SK-N-MC (cell line): ENCODE results near the gene ZBTB9.

ENCODE experiments used
- EZH2 ChIP-seq: fragments of 200-600 bp; sonication (generic); IDR thresholded peaks from one replicate; pipeline ENCODE4 v1.6.1; 2017; ENCODE audit warnings: antibody characterized with exemption
- POLR2AphosphoS5 ChIP-seq: IDR thresholded peaks from 2 replicates; pipeline ENCODE4 v1.6.1; 2012; ENCODE audit warnings: mild to moderate bottlenecking, low read depth, low read length, borderline replicate concordance

DNA sequence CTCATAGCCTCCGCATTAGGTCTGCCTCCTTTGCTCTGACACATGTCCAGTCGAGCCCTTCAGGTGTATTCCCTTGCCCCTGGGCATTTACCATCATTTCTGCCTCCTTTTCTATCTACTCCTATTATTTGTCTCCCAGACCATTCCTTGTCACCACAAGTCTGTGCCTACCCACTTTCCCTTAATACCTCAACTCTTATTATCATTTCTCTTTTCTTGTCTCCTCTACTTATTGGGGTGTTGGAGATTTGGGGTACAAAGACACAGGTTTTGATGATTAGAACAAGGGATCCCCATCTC is 33.1 kb upstream of the ZBTB9 start:
- TF ChIP-seq POLR2AphosphoS5 (no peak), EZH2 (no peak)
